Measurements from ENCODE around the gene SAE1. TPM values are rescaled to one million over a fixed set of nuclear protein-coding genes. Genes with fewer than 3 reads are reported as not detected.

Gene SAE1
- total and polyA plus RNA-seq, 2 experiments from 2014 or later: 143 to 177 TPM

DNA sequence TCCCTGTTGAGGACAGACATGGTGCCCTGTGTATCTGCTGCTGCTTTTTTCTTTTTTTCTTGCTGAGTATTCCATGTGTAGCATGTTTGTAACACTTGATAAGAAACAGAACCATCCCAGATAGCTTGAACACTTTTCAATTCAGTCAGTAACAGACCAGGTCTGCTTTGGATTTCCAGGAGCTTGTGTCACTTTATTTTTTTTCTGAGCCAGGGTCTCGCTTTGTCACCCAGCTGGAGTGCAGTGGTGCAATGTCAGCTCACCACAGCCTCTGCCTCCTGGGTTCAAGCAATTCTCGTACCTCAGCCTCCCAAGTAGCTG lies 56.7 kb downstream of the SAE1 start:
- WGBS, 2 experiments (ENCODE audit: low coverage in 1 of 2, low lambda C conversion rate in 2 of 2, missing lambda C conversion rate in 2 of 2): 48 to 50% methylated on average over 2 of the region's 2 CpGs
- Histone ChIP-seq H3K27me3 (replicated peaks; ENCODE audit: insufficient read depth) (no peaks in the 10 kb centered on the region), H3F3A (ENCODE audit: insufficient read depth) (peaks cover 23% of the 10 kb centered on the region), H4K20me1 (ENCODE audit: insufficient read depth) (no peaks in the 10 kb centered on the region), H3K9me3 (ENCODE audit: low read depth) (no peaks in the 10 kb centered on the region), H3K4me3 (no peak overlapping the region), H3K9me2 (ENCODE audit: insufficient read depth) (no peaks in the 10 kb centered on the region), H3K4me1 (ENCODE audit: insufficient read depth) (peaks cover 19% of the 10 kb centered on the region), H3K36me3 (ENCODE audit: low read depth) (peaks cover 5% of the 10 kb centered on the region; the same call in 1 of the 2 replicates), H2AFZ (no peak overlapping the region), H3K27ac (no peak overlapping the region), H3K4me2 (ENCODE audit: unreplicated experiment) (no peak overlapping the region), H3K9ac (no peak overlapping the region), H3K79me2 (ENCODE audit: insufficient read depth) (peaks cover 63% of the 10 kb centered on the region)
- no peak for TF ChIP-seq EZH2 (IDR thresholded peaks at IDR 0.05; ENCODE audit: insufficient read depth, poor library complexity, severe bottlenecking)
- TF ChIP-seq EZH2phosphoT487 (IDR thresholded peaks at IDR 0.05; ENCODE audit: insufficient read depth, low read depth): no peak
- in situ Hi-C loops (cut with MboI): no loop called here
- DNase-seq: no peak

DNA sequence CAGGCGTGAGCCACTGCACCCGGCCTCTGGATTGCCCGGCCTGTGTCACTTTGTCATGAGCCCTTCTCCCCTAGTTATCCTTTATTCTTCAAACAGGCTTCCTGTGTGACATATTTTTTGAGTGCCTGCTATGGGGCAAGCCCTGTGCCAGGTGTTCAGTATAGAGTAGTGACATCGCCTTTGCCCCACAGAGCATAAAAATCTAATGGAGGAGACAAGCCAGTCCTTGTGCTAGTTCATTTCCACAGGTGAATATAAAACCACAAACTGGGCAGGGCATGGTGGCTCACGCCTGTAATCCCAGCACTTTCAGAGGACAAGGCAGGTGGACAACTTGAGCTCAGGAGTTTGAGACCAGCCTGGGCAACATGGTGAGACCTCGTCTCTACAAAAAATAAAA lies 57.2 kb downstream of the SAE1 start:
- no peak for TF ChIP-seq EZH2phosphoT487 (IDR thresholded peaks at IDR 0.05; ENCODE audit: insufficient read depth, low read depth)
- TF ChIP-seq EZH2 (IDR thresholded peaks at IDR 0.05; ENCODE audit: insufficient read depth, poor library complexity, severe bottlenecking): no peak
- Histone ChIP-seq H3K79me2 (ENCODE audit: insufficient read depth) (peaks cover 63% of the 10 kb centered on the region), H3F3A (ENCODE audit: insufficient read depth) (peaks cover 23% of the 10 kb centered on the region), H2AFZ (no peak overlapping the region), H3K9ac (no peak overlapping the region), H3K4me2 (ENCODE audit: unreplicated experiment) (no peak overlapping the region), H3K36me3 (ENCODE audit: low read depth) (peaks cover 5% of the 10 kb centered on the region; the same call in 1 of the 2 replicates), H3K4me3 (no peak overlapping the region), H3K4me1 (ENCODE audit: insufficient read depth) (peaks cover 19% of the 10 kb centered on the region), H4K20me1 (ENCODE audit: insufficient read depth) (no peaks in the 10 kb centered on the region), H3K27ac (no peak overlapping the region), H3K9me2 (ENCODE audit: insufficient read depth) (no peaks in the 10 kb centered on the region), H3K9me3 (ENCODE audit: low read depth) (no peaks in the 10 kb centered on the region), H3K27me3 (replicated peaks; ENCODE audit: insufficient read depth) (no peaks in the 10 kb centered on the region)
- WGBS, 2 experiments (ENCODE audit: low coverage in 1 of 2, low lambda C conversion rate in 2 of 2, missing lambda C conversion rate in 2 of 2): 89 to 95% methylated on average over 6 of the region's 6 CpGs
- in situ Hi-C loops (cut with MboI): no loop called here
- DNase-seq: no peak

DNA sequence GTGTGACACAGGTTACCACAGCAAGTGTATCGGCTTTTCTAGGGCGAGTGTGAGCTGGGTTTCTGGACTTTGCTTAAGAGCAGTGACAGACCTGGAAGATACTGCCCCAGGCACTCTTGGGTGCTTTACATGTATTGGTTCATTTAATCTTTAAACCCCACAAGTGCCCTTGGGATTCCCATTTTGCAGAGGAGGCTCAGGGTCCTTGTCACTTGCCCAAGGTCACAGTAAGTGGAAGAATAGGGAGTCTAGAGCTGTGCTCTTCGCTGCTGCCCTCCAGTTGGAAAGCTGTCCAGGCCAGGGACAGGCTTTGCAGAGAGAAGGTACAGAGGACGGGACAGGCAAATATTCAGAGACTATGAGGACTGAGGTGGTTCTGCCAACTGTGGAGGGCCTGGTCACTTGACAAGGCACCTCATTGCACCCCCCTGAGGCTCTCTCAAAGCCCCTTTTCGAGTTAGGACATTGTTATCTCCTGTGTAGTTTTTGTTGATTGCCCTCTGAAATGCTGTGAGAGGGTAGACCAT lies 57.9 kb downstream of the SAE1 start:
- peaks cover 4% of the 10 kb centered on the region; the same call in 1 of the 2 replicates for H3K36me3 ChIP-seq (ENCODE audit: low read depth)
- no peaks in the 10 kb centered on the region for H3K27me3 ChIP-seq (replicated peaks; ENCODE audit: insufficient read depth)
- no peaks in the 10 kb centered on the region for H4K20me1 ChIP-seq (ENCODE audit: insufficient read depth)
- H2AFZ ChIP-seq: no peak overlapping the region
- TF ChIP-seq EZH2 (IDR thresholded peaks at IDR 0.05; ENCODE audit: insufficient read depth, poor library complexity, severe bottlenecking) (no peak), EZH2phosphoT487 (IDR thresholded peaks at IDR 0.05; ENCODE audit: insufficient read depth, low read depth) (no peak)
- H3K9me2 ChIP-seq (ENCODE audit: insufficient read depth): no peaks in the 10 kb centered on the region
- no peak overlapping the region for H3K27ac ChIP-seq
- H3K9me3 ChIP-seq (ENCODE audit: low read depth): no peaks in the 10 kb centered on the region
- peaks cover 19% of the 10 kb centered on the region for H3K4me1 ChIP-seq (ENCODE audit: insufficient read depth)
- no peak overlapping the region for H3K4me3 ChIP-seq
- H3K79me2 ChIP-seq (ENCODE audit: insufficient read depth): peaks cover 63% of the 10 kb centered on the region
- H3F3A ChIP-seq (ENCODE audit: insufficient read depth): peaks cover 23% of the 10 kb centered on the region
- no peak for DNase-seq
- WGBS, 2 experiments (ENCODE audit: low coverage in 1 of 2, low lambda C conversion rate in 2 of 2, missing lambda C conversion rate in 2 of 2): 87 to 91% methylated on average over 5 of the region's 5 CpGs
- in situ Hi-C loops (cut with MboI): no loop called here
- no peak overlapping the region for H3K4me2 ChIP-seq (ENCODE audit: unreplicated experiment)
- H3K9ac ChIP-seq: no peak overlapping the region

DNA sequence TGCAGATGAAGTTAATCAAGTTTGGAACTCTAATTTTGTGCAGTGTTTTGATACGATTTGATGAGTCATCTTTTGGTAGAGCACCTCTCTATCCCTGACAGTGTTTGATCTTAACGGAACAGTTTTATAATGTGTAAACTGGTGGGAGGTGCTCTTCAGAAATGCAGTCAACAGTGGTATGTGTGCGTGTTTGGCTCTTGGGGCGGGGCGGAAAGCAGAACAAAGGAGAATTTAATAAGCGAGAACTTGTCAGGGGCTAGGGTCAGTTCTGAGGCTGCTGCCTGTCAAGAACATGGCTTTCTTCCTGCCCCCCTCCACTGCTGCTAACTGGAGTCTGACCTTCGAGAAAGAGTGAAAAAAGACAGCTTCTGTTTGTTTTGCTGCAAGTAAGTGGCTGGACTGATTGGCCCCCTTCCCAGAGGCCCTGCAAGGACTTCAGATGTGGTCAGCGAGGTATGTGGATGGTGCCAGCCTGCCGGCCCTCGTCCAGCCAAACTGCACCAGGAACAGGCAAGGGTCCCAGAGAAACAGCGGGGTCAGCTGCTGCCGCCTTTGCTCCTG lies 59.6 kb downstream of the SAE1 start:
- peak overlapping the region; percentile 68 for H3K27ac ChIP-seq
- no peaks in the 10 kb centered on the region; the same call in 1 of the 2 replicates for H3K36me3 ChIP-seq (ENCODE audit: low read depth)

More for the DNA sequence above, 59.6 kb downstream of the SAE1 start:
- Histone ChIP-seq H4K20me1 (ENCODE audit: insufficient read depth) (no peaks in the 10 kb centered on the region), H3F3A (ENCODE audit: insufficient read depth) (peaks cover 23% of the 10 kb centered on the region), H3K27me3 (replicated peaks; ENCODE audit: insufficient read depth) (no peaks in the 10 kb centered on the region), H3K9ac (peak overlapping the region; percentile 52), H3K4me3 (peak overlapping the region; percentile 4; the same call in 1 of the 2 replicates), H3K4me2 (ENCODE audit: unreplicated experiment) (peak overlapping the region; percentile 47), H3K79me2 (ENCODE audit: insufficient read depth) (peaks cover 51% of the 10 kb centered on the region), H2AFZ (no peak overlapping the region), H3K9me3 (ENCODE audit: low read depth) (no peaks in the 10 kb centered on the region), H3K9me2 (ENCODE audit: insufficient read depth) (no peaks in the 10 kb centered on the region), H3K4me1 (ENCODE audit: insufficient read depth) (peaks cover 19% of the 10 kb centered on the region)
- TF ChIP-seq EZH2 (IDR thresholded peaks at IDR 0.05; ENCODE audit: insufficient read depth, poor library complexity, severe bottlenecking) (no peak), EZH2phosphoT487 (IDR thresholded peaks at IDR 0.05; ENCODE audit: insufficient read depth, low read depth) (no peak)
- DNase-seq: peak; percentile 84
- WGBS, 2 experiments (ENCODE audit: low coverage in 1 of 2, low lambda C conversion rate in 2 of 2, missing lambda C conversion rate in 2 of 2): 13 to 19% methylated on average over 12 of the region's 12 CpGs
- in situ Hi-C loops (cut with MboI): no loop called here
